ENCODE measurements around the gene TMEM203.

Gene TMEM203

DNA sequence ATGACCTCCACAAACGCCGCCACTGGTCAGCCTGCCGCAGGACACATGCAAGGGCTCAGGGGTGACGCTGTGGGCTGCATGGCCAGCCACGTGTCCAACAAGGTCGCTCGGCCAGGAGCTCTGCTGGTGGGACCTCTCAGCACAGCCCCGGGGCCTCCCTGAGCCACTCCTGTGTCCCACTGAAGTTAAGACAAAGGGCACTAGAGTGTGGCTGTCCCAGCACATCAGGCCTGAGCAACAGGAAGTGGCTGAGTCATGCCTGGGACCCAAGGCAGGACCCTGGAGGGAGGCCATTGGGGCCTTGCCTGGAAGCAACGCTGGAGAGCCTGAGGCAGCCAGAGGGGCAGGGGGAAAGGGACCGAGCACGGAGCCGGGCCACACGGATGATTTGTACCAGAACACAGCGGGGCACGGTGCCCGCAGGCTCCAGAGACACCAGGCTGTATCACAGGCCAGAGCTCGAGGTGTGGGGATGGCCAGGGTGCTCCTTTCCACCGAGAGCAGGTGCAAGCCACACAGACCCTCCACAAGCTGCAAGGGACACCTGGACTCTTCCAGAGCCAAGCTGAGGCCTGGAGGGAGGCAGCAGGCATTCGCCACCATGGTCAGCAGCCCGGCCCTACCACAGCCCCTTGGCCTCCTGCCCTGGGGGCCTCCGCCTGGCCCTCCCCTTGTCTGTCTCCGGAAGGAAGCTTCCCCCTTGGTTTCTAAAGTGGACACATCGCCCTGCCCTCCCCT is 27.1 kb downstream of the TMEM203 start:
- DNase-seq (ENCODE audit: low read depth), result no peak

- DNase-seq (ENCODE audit: low read depth), result no peak
These were observed 28.9 kb downstream of the TMEM203 start for GRCh38 chr9:137176302-137177182.

DNA sequence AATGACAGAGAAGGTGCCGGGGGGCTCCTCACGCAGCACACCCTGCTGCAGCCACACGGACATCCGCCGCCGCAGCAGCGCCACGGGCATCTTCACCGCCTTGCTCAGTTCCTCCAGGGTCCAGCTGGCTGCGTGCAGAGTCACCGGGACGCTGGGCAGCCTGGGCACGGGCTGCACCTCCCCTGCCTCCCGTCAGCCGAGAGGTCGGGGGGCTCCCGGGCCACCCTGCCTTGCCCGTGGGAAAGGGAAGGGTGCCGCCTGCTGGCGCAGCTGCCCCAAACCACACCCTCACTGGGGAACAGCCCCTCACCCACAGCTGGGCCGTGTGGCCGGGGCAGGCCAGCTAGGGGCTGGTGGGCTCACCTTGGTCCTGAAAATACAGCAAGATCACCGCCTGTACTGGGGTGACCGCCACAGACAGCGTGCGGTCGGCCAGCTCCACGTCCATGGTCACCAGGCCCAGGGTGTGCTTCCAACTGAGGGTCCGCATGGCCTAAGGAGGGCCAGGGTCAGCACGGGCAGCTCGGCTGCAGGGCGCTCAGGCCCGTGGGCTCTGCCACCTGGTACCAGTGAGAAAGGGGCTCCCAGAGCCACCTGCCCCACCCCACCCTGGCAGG is 30.0 kb downstream of the TMEM203 start:
- DNase-seq (ENCODE audit: low read depth), result no peak

DNA sequence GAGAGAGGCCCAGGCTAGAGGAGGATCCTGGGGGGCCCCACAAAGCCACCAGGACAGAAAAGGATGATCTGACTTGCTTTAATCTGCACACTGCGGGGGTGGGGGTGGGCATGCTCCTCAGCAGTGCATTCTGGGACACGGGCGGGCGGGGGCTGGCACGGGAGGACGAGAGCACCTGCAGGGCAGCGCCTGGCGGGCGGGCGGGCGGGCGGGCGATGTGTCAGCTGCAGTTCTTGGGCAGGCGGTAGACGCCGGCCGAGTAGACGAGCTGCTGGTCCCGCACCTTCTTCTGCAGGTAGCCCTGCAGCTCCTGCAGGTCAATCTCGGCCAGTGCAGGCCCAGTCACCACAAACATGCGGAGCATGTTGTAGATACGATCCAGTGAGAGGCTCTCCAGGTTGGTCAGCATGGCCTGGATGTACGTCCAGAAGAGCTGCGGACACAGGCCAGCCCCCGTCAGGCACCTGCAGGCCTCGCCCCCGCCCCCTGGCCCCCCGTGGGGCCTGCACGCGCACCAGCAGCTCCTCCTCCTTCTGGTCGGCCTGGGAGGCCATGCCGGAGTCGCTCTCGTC is 30.6 kb downstream of the TMEM203 start:
- DNase-seq (ENCODE audit: low read depth), result no peak

- DNase-seq (ENCODE audit: low read depth), result no peak
These were observed 31.4 kb downstream of the TMEM203 start for GRCh38 chr9:137173796-137174664.

DNA sequence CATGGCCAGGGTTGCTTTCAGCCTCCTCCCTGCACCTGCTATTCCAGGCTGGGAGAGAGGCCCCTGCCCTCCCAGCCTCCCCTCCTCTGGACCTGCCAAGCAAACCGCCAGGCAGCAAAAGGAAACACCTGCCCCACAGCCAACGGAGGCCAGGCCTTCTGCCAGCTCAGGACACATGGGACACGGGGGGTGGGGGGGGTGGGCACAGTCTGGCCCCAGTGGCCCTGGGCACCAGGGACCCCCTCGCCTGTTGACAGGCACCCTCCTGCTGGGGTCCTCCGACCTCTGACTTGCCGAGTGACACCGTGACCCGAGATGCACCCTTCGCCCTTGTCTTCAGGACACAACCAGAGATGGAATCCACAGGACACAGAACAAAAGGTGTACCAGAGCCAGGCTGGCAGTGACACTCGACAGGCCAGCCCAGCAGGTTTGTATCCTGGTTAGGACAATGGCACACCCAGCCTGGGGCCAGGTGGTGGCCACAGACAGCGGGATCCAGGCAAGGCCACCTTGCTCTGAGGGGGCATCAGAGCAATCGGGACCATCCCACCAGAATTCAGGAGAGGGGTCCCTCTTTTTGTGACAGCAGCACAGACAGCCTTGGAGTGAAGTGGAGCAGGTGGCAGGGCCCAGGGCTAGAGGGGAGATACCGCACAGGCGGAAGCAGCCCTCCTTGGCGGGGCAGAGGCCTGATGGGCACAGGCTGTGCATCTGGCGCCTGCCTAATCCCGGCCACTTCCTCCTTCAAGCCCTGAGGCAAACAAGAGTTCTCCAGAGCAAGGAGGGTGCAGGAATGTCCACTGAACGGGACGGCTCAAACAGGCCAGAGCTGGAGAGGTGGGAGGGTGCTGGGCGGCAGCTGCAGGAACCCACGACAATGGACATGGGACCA is 32.3 kb downstream of the TMEM203 start:
- no peak for DNase-seq (ENCODE audit: low read depth)

DNA sequence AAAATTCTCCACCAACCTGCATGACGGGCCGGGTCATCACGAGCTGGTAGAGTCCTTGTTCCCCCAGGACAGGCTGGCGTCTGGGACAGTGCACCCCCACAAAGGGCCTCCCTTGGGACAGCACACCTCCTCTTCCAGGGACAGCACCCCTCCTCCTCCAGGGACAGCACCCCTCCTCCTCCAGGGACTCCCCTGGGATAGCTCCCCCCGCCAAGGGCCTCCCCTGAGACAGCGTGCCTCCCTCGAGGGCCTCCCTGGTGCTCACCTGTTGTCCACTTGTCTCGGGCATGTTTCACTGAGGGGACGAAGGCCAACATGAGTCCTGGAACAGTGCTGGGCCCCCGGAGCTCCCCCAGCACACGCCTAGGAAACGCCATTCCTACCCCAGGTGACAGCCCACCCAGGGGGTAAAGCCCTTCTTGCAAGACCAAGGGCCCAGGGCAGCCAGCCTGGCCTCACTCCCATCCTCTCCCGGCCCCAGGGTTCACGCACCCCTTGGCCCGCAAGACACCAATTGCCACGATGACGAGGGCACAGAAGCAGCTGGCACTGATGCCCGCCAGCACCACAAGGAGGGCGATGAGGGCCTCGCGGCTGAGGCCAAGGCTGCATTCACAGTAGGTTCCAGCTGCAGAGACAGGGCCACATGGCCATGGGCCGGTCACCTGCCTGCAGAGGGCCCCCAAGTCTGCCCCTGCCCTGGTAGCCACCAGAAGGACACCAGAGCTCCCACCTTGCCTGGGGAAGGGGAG is 34.1 kb downstream of the TMEM203 start:
- DNase-seq (ENCODE audit: low read depth), result no peak

DNA sequence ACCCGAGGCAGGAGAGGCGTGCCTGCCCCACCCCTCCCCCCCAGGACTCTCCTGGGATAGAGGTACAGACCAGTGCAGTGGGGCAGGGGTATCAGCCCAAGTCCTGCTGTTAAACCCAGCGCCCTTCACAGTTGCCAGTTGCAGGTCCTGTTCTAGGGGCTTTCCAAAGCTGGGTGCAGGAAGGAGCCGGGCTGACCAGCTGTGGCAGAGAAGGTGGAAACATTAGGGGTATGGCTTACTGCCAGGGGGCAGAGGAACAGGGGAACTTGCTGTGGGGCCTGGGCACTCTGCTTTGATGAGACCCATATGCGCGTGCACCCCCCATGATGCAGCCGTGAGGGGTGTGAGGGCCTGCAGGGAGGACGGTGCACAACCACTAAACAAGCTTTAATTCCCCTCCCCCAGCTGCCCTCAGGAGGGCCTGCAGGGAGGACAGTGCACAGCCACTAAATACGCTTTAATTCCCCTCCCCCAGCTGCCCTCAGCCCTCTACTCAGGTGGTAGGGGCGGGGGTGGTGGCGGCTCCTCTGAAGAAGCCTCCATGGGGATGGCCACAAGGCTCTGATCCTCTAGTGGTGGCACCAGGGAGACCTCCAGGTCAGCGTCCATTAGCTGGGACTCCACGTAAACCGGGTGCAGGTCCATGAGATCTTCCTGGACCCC is 34.8 kb downstream of the TMEM203 start:
- no peak for DNase-seq (ENCODE audit: low read depth)

DNA sequence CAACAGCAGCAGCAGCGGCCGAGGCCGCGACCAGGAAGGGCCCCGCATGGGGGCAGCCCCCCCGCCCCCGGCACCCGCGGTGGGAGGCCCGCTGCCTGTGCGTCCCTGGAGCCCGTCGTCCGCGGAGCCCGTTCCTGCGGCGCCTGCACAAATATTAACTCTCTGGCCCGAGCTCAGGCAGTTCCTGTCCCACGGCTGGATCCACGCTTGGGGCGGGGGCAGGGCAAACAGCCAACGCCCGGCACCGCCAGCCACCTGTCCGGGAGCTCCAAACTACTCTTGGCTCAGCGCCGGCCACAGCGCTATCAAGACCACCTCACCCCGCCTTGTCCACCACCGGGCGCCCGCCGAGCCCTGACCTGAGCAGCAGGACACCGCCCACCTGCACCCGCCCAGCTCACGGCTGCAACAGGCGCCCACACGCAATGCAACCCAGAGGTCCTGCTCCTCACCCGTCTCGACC is 35.5 kb downstream of the TMEM203 start, which contains the start of gene LRRC26:
Gene LRRC26 (minus strand): TSS at position 156 of the 463 bp plus-strand sequence. CDS start 108 bp downstream, at position 48.
- no peak for DNase-seq (ENCODE audit: low read depth)

DNA sequence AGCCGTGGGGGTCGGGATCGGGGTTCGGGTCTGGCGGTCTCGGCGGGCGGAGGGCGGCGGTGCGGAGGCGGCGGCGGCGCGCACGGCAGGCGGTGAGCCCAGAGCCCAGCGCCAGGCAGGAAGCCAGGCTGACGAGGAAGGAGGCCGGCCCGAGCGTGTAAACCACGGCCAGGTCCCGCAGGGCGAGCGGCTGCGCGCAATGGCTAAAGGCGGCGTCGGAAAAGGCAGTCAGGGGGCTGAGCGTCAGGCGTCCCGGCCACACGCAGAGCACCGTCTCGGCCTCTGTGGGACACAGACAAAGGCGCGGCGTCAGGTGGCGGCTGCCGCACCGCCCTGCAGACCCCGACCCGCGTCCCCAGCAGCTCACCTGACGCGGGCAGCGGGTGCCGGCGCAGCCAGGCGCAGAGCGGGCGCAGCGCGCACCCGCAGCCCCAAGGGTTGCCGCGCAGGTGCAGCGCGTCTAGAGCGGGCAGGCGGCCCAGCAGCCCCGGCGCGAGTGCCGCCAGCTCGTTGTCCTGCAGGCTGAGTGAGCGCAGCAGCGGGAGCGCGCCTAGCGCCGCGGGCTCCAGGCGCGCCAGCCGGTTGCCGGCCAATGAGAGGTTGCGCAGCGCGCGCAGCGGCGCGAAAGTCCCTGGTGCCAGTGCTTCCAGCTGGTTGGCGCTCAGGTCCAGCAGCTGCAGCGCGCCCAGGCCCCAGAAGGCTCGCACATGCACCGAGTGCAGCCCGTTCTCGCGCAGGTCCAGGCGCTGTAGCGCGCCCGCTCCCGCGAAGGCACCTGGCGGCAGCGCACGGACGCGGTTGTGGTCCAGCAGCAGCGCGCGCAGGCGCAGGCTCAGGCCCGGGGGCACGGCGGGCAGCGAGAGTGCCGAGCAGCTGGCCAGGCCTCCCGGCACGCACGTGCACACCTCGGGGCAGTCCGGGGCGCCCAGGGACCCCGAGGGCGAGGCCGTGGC is 36.3 kb downstream of the TMEM203 start:
- no peak for DNase-seq (ENCODE audit: low read depth)

- DNase-seq (ENCODE audit: low read depth), result no peak
These were observed 36.9 kb downstream of the TMEM203 start for GRCh38 chr9:137168573-137168903.

GRCh38 chr9:137167747-137168572 is 37.5 kb downstream of the TMEM203 start:
- DNase-seq (ENCODE audit: low read depth), result no peak

DNA sequence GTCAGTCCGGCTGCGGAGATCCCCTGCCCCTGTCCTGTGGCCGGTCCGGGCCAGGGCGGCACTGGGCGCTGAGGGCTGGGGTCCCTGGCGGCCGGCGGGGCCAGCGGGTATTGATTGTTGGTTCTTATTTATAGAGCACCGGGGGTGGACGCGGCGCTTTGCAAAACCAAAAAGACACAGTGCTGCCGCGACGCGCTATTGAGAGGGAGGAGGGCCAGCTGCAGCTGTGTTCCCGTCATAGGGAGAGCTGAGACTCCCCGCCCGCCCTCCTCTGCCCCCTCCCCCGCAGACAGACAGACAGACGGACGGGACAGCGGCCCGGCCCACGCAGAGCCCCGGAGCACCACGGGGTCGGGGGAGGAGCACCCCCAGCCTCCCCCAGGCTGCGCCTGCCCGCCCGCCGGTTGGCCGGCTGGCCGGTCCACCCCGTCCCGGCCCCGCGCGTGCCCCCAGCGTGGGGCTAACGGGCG is 38.1 kb downstream of the TMEM203 start:
- DNase-seq (ENCODE audit: low read depth), result no peak

GRCh38 chr9:137166380-137167229 is 38.8 kb downstream of the TMEM203 start:
- DNase-seq (ENCODE audit: low read depth), result no peak

- no peak for DNase-seq (ENCODE audit: low read depth)
These were observed 40.1 kb downstream of the TMEM203 start for GRCh38 chr9:137165250-137165836.
